Brain microvascular endothelial cell (primary cell): Measurements from ENCODE around the gene RNF115.
"Not testable (repeated sequence)": the region's sequence is repeated elsewhere in the genome, so short reads cannot be mapped to it uniquely, and the experiment has no call there.

Experiments
- DNase-seq: peaks from one replicate; pipeline ENCODE4 v3.0.0-alpha.2; 2020
- H3K27ac ChIP-seq: fragments of 250-450 bp; sonication (Bioruptor Pico); 2 replicates; pipeline ENCODE4 v1.5.1; 2020; ENCODE audit warnings: mild to moderate bottlenecking, moderate library complexity
- H3K27me3 ChIP-seq: fragments of 250-450 bp; sonication (Bioruptor Pico); replicated peaks from 2 replicates; pipeline ENCODE4 v1.5.1; 2020; ENCODE audit warnings: mild to moderate bottlenecking
- H3K36me3 ChIP-seq: fragments of 250-450 bp; sonication (Bioruptor Pico); replicated peaks from 2 replicates; pipeline ENCODE4 v1.5.1; 2020; ENCODE audit warnings: mild to moderate bottlenecking
- H3K4me3 ChIP-seq: 2 replicates; pipeline ENCODE4 v1.5.1; 2011; ENCODE audit warnings: low read depth, mild to moderate bottlenecking, control low read depth, low read length, moderate library complexity
- CTCF ChIP-seq: IDR thresholded peaks from 2 replicates; pipeline ENCODE4 v1.5.1; 2011; ENCODE audit warnings: low read depth, mild to moderate bottlenecking, moderate library complexity, low read length, control low read depth, inconsistent platforms; ENCODE audit errors: missing control alignments
- in situ Hi-C: cut with HindIII; loops from 2 replicates; pipeline ENCODE4 v1.10.0; 2017; ENCODE audit warnings: low sequenced_read_pairs, low pct_ligation_motif_present

RNF115 gene

DNA sequence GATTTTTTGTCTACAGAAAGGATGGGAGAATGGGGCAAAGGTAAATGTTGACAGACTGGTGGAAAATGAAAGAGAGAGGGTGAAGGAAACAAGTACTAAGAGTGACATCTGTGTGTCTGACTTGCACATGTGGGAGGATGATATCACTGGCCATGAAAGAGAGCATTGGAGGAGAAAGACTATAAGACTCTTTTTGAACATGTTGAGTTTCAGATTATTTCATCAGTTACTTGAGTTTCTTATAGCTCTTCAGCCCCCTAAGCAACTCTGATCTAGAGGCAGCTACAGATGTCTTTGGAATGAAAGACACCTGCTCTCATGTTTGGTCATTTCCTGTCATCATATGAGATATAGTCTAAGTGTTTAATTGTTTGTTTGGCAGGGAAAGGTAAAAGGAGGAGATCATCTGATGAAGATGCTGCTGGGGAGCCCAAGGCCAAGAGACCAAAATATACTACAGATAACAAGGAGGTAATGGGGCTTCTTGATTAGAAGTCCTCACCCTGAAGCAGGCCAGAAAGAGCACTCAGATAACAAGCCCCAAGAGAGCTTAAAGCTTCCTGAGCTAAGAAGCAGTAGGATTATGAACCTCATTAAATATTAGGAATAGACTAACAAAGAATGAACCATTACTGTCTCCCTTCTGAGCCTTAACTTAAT, 4.6 kb upstream of the RNF115 start:
- H3K4me3 ChIP-seq, result no peak overlapping the region
- TF ChIP-seq CTCF, result no peak
- no peak for DNase-seq
- H3K27ac ChIP-seq, result no peak overlapping the region
- in situ Hi-C loops, result no loop called here
- peaks cover 61% of the 10 kb centered on the region for H3K36me3 ChIP-seq
- no peaks in the 10 kb centered on the region for H3K27me3 ChIP-seq

- Histone ChIP-seq H3K27ac (no peak overlapping the region), H3K36me3 (peaks cover 55% of the 10 kb centered on the region), H3K27me3 (no peaks in the 10 kb centered on the region), H3K4me3 (no peak overlapping the region)
- in situ Hi-C loops, result no loop called here
- no peak for DNase-seq
- no peak for TF ChIP-seq CTCF
These were observed 4.1 kb upstream of the RNF115 start for GRCh38 chr1:145827966-145828365.

GRCh38 chr1:145826030-145826429, 2.1 kb upstream of the RNF115 start:
- no peaks in the 10 kb centered on the region for H3K27me3 ChIP-seq
- H3K36me3 ChIP-seq, result peaks cover 42% of the 10 kb centered on the region
- no peak overlapping the region for H3K4me3 ChIP-seq
- in situ Hi-C loops, result no loop called here
- no peak overlapping the region for H3K27ac ChIP-seq
- TF ChIP-seq CTCF, result no peak
- DNase-seq, result no peak

GRCh38 chr1:145824499-145824842, 576 bp upstream of the RNF115 start:
- no peak for TF ChIP-seq CTCF
- no peak for DNase-seq
- peaks cover 30% of the 10 kb centered on the region for H3K36me3 ChIP-seq
- H3K4me3 ChIP-seq, result peak overlapping the region; percentile 93
- H3K27ac ChIP-seq, result peak overlapping the region; percentile 84
- H3K27me3 ChIP-seq, result no peaks in the 10 kb centered on the region
- in situ Hi-C loops, result no loop called here

DNA sequence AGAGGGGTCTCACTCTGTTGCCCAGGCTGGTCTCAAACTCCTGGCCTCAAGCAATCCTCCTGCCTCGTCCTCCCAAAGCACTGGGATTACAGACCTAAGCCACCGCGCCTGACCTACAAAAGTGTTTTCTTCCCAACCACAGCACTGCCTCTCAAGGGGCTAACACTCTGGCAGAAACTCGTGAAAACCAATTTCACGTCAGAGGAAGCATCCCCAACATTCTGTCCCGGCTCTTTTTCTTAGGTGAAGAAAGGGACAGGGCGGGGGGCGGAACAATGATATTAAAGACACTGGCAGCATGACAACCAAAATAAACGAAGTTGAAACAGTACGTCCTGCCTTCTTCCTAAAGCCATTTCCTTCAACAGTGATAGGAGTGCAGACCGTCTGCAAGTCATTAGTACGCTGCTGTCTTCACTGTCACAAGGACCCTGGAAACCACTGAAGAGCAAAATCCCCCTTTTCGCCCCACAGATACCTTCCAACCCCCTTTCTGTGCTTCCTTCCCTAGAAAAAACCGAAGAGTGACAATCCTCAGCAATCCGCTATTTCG, 1.0 kb downstream of the RNF115 start:
- H3K27me3 ChIP-seq, H3K27ac ChIP-seq, DNase-seq, in situ Hi-C loops: not testable (repeated sequence)
- peak overlapping the region; percentile 33 for H3K4me3 ChIP-seq
- H3K36me3 ChIP-seq, result peaks cover 14% of the 10 kb centered on the region

- in situ Hi-C loops, H3K4me3 ChIP-seq, H3K27me3 ChIP-seq, H3K36me3 ChIP-seq, H3K27ac ChIP-seq: not testable (repeated sequence)
- peak; percentile 57 for DNase-seq
These were observed 5.8 kb downstream of the RNF115 start for GRCh38 chr1:145818095-145818494.

- H3K4me3 ChIP-seq, H3K27me3 ChIP-seq, in situ Hi-C loops, H3K36me3 ChIP-seq, DNase-seq, H3K27ac ChIP-seq: not testable (repeated sequence)
These were observed 10.7 kb downstream of the RNF115 start for GRCh38 chr1:145812977-145813810.
